Fibroblast of peridontal ligament (primary cell): ENCODE results near the gene ASPG.

ENCODE experiments used
- DNase-seq: peaks from one replicate; pipeline ENCODE4 v3.0.0-alpha.2; 2010; ENCODE audit errors: extremely low read depth

The ASPG gene

DNA sequence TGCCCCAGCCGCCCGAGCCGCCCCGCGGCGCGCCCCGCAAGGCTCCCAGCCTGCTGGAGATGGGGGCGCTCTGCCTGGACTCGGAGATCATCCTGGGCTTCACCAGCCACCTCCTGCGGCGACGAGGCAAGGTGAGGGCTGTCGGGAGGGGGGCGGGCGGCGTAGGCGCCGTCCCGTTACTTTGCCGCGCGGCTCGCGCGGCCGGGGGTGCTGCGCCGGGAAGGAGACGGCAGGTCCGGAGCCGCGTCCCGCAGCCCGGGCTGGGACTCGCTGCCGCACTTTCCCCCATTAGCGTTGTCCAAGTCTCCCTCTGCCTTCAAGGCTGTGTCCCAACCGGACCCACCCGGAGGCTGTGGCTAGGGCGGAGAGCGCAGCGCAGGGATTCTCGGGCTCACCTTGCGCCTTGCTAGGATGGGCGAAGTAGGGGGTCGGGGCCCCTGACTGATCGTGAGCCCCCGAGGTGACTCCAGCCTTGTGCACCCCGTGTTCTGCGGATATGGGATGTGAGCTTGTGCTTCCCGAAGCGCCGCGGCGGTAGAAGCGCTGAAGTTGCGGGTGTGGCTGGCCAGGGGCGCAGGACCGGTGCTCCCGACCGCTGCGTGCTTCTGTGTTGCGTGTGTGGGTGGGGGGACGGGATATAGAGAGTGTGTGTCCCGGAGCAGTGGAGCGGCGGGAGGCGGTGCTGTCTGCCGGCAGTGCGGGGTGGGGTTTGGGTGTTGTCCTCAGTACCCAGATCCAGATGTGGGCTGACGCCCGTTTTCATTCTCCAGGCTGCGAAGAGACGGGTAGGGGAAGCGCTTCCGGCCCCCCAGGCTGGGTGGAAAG is 51.2 kb downstream of the ASPG start:
- no peak for DNase-seq

- peak; percentile 3 for DNase-seq
Measured at GRCh38 chr14:104137297-104138097, 52.0 kb downstream of the ASPG start.

DNA sequence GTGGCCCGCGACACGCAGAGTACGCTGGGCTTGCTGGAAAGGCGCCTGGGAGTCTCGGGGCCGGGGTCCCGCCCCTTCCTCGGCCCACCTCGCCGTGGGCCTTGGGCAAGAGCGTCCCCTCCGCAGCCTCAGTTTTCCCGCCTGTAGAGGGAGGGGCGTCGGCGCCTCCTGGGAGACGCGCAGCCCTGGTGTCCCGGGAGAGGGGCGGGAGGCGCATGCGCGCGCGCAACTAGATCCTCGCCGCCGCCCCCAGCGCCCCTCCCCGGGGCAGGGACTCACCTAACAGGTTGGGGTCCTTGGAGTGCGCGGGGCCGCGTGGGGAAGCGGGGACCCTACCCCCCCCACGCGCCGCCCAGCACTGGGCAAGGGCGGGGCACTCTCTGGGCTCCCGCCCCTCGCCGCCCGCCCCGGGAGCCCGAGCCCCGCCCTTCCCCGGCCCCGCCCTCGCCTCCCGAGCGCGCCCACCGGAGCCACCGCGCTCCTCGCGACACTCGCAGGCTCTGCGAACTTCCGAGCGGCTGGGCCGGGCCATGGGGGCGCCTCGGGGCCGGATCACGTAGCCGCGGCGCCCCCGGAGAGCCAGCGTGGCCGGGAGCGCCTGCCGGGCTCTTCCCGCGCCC is 52.7 kb downstream of the ASPG start, which contains the start of gene KIF26A:
KIF26A (plus strand) TSS at position 490 of the 620 bp plus-strand sequence. CDS start 136 bp downstream, outside the sequence.
- no peak for DNase-seq

DNA sequence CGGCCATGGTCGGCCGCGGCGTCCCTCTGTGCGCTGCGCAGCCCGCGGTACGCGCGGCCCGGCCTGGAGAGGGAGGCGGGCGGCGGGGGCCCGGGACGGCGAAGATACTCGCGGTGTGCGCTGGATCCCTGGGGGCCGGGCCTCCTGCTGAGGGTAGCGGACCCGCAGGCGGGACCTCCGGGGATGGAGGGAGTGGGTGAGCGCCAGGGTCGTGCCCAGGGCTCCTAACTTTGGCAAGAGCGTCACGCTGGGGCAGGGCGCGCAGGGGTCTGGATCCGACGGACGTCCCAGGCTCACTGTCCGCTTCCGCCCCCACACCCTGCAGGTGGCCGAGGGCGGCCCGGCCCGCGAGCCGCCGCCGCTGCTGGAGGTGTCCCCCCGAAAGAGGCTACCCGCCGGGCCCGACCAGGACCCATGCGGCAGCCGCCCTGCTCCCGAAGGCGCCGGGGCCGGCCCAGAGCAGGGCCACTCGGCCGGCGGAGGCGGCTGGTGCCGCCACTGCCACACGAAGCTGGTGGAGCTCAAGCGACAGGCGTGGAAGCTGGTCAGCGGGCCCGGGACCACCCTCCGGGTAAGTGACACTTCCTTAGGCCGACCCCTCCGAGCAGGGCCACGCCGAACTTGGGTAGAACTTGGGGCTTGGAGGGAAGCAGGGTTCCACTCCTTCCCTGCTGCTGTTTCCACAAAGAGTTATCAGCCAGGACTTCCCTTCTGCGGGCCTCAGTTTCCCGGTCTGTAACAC is 53.4 kb downstream of the ASPG start:
- no peak for DNase-seq

DNA sequence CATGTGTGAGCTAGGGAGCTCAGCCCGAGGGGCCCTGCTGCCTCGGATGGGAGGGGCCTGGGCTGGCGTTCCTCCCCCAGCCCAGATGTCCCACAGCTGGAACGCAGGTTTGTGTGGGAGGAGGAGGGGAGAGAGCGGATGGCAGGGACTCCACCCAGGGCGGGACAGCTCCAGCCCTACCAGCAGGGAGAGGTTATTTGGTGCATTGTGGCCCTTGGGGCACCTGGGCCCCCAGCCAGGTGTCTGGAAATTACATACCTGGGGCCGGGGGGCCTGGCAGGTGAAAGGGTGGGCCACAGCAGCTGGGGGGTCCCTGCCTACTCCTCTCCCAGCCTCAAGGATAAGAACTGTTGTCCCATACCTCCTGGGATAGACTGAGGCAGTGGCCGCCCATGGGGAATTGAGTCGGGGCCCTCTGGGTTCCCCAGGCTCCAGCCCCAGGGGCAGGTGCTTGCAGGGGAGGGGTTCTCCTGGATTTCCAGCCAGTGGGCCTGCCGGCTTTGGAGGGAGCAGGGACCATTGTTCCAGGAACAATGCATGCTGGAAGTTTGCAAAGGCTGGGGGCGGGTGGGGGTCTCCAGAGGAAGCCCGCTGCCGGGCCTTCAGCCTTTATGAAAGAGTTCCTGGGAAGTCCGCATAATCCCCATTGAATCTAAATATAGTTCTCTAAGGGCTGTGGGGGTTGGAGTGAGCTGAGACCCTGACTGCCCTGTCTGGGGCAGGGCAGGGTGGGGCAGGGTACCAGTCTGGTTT is 54.1 kb downstream of the ASPG start:
- DNase-seq, result no peak

DNA sequence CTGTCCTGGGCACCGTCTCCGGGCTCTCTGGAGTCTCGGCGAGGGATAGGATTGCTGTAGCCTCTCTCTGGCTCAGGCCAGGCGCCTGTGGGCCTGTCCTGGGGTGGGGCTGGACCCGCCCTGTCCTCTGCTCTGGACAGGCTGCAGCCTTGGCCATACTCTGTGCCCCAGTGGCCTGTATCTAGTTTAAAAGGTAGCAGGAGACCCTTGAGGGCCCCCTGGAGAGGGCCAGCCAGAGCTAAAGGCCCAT is 54.6 kb downstream of the ASPG start:
- DNase-seq, result no peak

DNA sequence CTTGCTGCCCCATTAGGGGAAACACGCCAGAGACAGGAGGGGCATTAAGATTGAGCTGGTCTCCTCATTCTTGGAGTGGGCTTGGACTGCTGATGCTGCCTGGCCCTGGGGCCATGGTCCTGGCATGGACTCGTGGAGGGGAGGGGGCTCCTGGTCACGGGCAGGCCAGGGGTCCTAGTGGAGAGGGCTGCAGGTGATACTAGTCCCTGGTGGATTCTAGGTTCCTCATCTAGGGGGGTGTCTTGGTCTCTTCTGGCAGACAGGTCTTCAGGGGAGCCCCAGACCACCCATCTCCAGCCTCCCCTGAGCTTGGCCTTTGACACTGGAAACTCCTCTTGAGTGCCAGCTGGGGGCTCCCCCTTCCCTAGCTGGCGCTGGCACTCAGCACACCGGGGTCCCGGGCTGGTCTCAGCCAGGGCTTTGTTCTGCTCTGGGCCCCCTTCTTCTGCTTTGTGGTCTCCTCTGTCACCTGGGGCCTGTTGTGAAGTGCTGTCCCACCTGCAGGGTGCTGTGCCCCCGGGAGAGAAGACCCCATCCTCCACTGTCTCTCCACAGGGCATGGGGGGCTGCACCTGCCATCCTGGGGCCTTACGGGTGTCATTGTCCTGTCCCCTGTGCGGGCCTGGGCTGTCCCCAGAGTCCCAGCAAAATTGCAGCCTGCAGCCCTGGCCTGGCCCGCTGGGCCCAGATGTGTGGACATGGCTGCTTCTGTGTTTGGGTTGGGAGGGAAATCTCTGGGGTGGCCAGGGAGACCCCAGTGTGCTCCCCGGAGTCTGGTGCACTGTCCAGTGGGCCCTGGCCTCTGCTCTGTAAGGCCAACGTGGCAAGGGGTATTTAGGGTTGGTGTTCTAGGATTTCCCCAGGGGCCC is 55.2 kb downstream of the ASPG start:
- no peak for DNase-seq

DNA sequence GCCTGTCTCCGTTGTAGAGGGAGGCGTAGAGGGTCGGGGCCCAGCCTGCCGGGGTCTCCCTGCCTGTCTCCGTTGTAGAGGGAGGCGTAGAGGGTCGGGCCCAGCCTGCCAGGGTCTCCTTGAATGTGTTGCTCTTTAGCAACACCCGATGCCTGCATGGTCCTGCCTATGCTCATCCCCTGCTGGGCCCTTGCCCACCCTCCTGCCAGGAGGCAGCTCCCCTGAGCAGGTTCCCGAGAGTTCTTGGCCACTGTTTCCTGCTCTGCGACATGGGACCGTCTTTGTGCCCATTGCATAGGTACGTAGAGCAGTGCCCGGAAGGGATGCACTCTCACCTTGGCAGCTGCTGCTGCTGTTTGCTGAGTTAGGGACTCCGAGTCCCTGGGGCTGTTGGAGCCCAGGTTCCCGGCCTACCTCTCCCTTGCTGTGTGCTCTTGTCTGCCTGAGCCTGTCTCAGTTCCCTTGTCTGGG is 56.2 kb downstream of the ASPG start:
- DNase-seq, result no peak

DNA sequence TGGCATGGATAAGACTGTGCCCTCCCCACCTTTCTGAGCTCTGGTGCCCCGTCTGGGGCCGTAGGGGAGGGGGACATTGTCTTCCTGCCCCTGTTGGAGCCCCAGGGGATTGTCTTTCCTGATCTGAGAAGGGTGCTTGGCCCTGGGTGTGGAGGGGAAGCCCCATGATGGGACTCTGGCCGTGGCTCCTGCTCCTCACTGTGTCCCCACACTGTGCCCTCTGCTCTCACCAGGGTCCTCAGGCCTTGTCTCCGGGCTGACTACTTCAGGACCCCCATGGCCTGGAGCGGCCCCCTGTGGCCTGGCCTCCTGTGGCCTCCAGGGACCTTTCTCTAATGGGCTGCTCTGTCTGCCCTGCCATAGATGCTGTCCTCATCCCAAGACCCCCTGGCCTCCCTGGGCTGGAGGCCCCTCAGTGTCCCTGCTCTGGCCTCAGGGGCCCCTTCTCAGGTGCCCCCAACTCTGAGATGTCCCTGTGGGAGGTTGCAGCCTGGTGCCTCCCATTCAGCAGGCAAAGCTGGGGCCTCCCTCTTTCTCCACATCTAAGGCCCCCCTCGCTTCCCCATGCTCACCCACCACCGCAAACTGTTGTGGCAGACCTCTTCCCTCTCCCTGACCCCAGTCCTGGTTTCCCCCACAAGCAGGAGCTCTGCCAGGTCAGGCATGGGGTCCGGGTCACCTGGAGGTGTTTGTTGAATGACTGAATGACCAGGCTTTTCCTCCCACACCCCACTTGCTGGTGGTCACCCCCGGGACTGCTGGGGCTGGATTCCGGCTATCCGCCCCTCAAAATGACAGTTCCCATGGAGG is 56.8 kb downstream of the ASPG start:
- DNase-seq, result no peak

DNA sequence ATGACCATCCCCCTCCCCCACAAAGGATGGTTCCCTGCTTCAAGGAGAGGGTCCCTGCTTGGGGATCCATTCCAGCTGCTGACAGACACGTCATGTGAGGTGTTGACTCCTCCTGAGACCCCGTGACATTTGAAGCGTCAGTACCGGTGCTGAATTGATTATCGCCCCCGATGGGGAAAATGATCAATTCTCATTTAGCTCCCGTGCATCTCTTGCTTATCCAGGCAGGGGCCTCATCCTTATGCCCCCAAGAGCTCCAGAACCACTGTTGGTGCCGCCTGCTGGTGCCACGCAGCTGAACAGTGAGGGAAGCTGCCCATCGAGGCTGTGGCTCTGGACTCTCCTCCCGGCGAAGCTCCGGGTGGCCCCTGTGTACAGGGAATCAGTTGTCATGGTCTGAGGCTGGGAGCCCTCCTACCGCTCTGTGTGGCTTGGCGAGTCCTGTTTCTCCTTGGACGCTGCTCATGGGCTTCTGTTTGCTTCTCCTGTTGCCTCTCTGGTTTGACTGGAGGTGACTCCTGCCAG is 57.5 kb downstream of the ASPG start:
- no peak for DNase-seq

- no peak for DNase-seq
Measured at GRCh38 chr14:104143521-104144452, 58.3 kb downstream of the ASPG start.

DNA sequence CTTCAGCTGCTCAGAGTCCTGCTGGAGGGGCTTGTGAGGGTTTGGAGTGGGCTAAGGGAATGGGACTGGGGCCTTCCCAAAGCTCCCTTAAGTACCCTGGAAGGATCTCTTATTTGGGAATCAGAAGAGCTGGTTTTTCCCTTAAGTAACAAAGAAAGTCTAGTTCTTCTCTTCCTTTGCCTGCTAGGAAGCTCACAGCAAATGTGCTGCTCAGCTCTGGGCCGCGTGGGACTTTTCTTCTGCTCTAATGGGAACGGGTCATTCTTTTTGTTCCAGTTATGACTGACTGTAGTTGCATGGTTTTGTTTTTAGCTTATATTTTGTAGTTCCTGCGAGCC is 58.9 kb downstream of the ASPG start:
- no peak for DNase-seq

DNA sequence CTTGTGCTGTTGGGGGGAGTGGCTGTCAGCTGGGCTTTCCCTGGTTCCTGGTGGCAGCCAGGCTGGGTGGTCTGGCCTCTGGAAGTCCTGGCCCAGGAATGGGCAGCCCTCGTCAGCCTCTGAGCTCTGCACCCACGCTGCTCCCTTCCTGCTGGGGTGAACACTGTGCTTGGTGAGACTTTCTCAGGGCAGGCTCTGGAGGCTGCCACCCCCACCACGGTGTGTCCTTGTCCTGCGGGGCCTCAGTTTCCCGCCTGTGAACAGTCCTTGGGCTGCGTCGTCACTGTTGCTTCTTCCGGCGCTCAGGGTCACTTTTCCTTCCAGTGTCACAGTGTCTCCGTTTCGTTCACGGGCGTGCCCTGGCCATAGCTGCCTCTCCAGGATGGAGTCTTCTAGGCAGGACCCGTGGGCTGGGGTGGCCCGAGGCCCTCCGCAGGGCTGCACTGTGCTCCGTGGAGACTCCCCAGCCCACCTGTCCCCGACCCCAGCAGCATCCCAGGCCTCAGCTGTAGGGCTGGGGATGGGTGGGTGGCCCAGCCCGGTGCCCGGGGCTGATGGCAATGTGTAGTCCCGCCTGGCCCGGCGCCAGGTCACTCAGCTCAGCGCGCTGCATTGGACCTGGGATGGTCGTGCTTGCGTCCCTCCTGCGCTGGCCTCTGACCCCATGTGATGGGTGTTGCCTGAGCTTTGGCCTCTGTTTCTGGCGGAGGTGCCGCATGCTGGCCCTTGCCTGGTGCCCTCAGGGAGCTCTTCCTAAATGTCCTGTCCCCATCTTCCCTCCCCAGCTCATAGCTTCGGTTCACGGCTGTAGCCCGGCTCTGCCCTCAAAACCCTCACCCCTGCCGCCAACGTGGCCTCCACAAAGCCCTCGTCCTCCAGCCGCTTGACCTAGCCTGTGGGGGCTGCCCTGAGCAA is 59.7 kb downstream of the ASPG start:
- DNase-seq, result no peak

DNA sequence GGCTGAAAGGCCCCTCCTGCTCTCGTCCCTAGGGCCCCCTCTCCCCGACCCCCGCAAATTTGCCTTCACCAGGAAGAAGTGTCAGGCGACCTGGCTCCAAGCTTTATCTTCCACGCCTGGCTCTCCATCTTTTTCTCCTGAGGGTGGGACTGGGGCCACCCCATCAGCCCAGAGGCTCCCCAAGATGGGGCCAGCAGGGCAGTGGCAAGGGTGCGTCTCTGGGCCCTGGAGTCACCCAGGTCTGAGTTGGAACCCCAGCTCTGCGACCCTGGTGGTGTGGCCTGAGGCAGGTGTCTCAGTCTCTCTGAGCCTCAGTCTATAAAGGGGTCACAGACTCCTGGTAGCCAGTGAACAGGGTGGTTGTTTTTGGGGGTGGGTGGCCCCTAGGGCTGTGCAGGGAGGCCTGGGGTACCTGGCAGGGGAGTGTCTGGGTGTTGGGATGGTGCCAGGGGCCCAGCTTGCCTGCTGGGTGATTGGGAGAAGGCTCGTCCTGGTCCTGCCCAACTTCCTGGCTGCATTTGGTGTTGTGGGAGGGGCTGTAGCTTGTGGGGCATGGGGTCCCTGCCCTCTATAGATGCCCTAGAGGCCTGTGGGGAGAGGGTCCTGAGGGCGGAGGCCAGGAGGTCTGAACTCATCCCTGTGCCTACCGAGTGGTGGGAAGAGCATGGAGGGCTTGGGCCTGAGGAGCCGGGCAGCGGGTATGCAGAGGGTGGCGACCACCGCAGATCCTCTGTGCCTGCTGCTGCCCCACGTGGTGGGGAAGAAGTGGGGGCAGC is 60.5 kb downstream of the ASPG start:
- DNase-seq, result no peak

DNA sequence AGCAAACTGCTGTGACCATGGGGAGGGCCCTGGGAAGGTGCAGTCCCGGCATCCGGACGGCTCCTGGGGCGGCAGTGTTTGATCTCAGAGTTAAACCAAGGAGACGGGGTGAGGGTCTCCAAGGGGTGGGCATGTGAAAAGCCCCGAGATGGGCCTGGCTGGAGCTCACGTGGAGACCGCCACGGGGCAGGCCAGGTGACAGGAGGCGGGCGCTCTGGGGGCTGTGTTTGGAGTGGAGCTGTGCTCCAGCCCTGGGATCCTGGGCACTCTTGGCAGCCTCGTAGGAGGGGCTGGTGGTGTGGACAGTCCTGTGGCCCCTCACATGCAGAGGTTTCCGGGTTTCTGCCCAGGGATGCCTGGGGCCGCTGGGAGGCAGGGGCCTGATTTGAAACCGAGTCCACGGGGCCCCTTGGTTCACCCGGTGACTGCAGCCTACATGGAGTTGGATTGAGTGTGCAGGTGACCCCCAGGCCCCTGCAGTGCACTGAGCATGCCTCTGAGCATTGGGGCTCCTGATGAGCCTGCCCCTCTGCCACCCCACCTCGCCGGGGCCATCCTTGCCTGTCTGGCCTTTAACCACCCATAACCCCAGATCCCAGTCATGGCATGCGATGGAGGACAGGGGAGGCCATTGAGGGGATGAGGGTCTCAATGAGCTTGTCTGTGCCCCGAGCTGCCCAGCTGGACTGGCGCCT is 61.3 kb downstream of the ASPG start:
- DNase-seq, result no peak
